ENCODE measurements around the gene UGT1A6. TPM values are rescaled to one million over a fixed set of nuclear protein-coding genes. Genes with fewer than 3 reads are reported as not detected.

UGT1A6 gene
- total RNA-seq, 2 donors from 2014 or later: not detected

- peaks cover 7% of the 10 kb centered on the region for H3K27me3 Mint-ChIP-seq (ENCODE audit: insufficient read depth)
- H3K4me1 Mint-ChIP-seq: no peaks in the 10 kb centered on the region
- no peak overlapping the region for H3K27ac Mint-ChIP-seq
- no peak overlapping the region for H3K9ac ChIP-seq (ENCODE audit: extremely low read depth, low read length, poor library complexity, severe bottlenecking)
- H3K4me1 ChIP-seq (ENCODE audit: control insufficient read depth, insufficient read depth, low read length): no peaks in the 10 kb centered on the region
- no peak for DNase-seq
- H3K36me3 Mint-ChIP-seq (ENCODE audit: low read depth): no peaks in the 10 kb centered on the region
- TF ChIP-seq CTCF (conservative IDR thresholded peaks at IDR 0.05): no peak
- no peak overlapping the region for H3K4me3 Mint-ChIP-seq
- no peaks in the 10 kb centered on the region for H3K36me3 ChIP-seq (ENCODE audit: control insufficient read depth, insufficient read depth, low read length)
- H3K27me3 ChIP-seq (ENCODE audit: control insufficient read depth, insufficient read depth, low read length, poor library complexity, severe bottlenecking): no peaks in the 10 kb centered on the region
- peaks cover 15% of the 10 kb centered on the region for H3K9me3 ChIP-seq (ENCODE audit: control insufficient read depth, low read length)
- H3K27ac ChIP-seq (ENCODE audit: low read depth, low read length): no peak overlapping the region
- H3K9me3 Mint-ChIP-seq: peaks cover 27% of the 10 kb centered on the region
- 95 to 96% methylated on average over 29 to 42 of the region's 44 CpGs for WGBS, 2 experiments (ENCODE audit: insufficient coverage in 1 of 2, insufficient read length in 1 of 2)
- no peak overlapping the region for H3K4me3 ChIP-seq (ENCODE audit: low read length)
Observed at GRCh38 chr2:233754872-233755611, 62.4 kb downstream of the UGT1A6 start.

GRCh38 chr2:233756429-233757081 is 63.9 kb downstream of the UGT1A6 start:
- TF ChIP-seq CTCF (conservative IDR thresholded peaks at IDR 0.05): no peak
- DNase-seq: no peak
- no peak overlapping the region for H3K4me3 ChIP-seq (ENCODE audit: low read length)
- H3K4me1 ChIP-seq (ENCODE audit: control insufficient read depth, insufficient read depth, low read length): no peaks in the 10 kb centered on the region
- peaks cover under 1% of the 10 kb centered on the region for H3K9me3 ChIP-seq (ENCODE audit: control insufficient read depth, low read length)
- H3K27me3 ChIP-seq (ENCODE audit: control insufficient read depth, insufficient read depth, low read length, poor library complexity, severe bottlenecking): no peaks in the 10 kb centered on the region
- Mint-ChIP-seq H3K4me3 (no peak overlapping the region), H3K27me3 (ENCODE audit: insufficient read depth) (peaks cover 6% of the 10 kb centered on the region), H3K9me3 (peaks cover 13% of the 10 kb centered on the region), H3K4me1 (no peaks in the 10 kb centered on the region), H3K36me3 (ENCODE audit: low read depth) (no peaks in the 10 kb centered on the region), H3K27ac (no peak overlapping the region)
- no peak overlapping the region for H3K9ac ChIP-seq (ENCODE audit: extremely low read depth, low read length, poor library complexity, severe bottlenecking)
- H3K36me3 ChIP-seq (ENCODE audit: control insufficient read depth, insufficient read depth, low read length): no peaks in the 10 kb centered on the region
- WGBS, 2 experiments (ENCODE audit: insufficient coverage in 1 of 2, insufficient read length in 1 of 2): 60 to 94% methylated on average over 1 to 7 of the region's 7 CpGs
- H3K27ac ChIP-seq (ENCODE audit: low read depth, low read length): no peak overlapping the region

- H3K9me3 ChIP-seq (ENCODE audit: control insufficient read depth, low read length): no peaks in the 10 kb centered on the region
- H3K9ac ChIP-seq (ENCODE audit: extremely low read depth, low read length, poor library complexity, severe bottlenecking): no peak overlapping the region
- H3K27me3 ChIP-seq (ENCODE audit: control insufficient read depth, insufficient read depth, low read length, poor library complexity, severe bottlenecking): peaks cover under 1% of the 10 kb centered on the region
- Mint-ChIP-seq H3K27me3 (ENCODE audit: insufficient read depth) (peaks cover 4% of the 10 kb centered on the region), H3K36me3 (ENCODE audit: low read depth) (no peaks in the 10 kb centered on the region), H3K4me3 (no peak overlapping the region), H3K9me3 (no peaks in the 10 kb centered on the region), H3K27ac (no peak overlapping the region), H3K4me1 (no peaks in the 10 kb centered on the region)
- no peak for DNase-seq
- no peak overlapping the region for H3K4me3 ChIP-seq (ENCODE audit: low read length)
- no peaks in the 10 kb centered on the region for H3K4me1 ChIP-seq (ENCODE audit: control insufficient read depth, insufficient read depth, low read length)
- H3K27ac ChIP-seq (ENCODE audit: low read depth, low read length): no peak overlapping the region
- no peaks in the 10 kb centered on the region for H3K36me3 ChIP-seq (ENCODE audit: control insufficient read depth, insufficient read depth, low read length)
- TF ChIP-seq CTCF (conservative IDR thresholded peaks at IDR 0.05): no peak
Observed at GRCh38 chr2:233758141-233758540, 65.5 kb downstream of the UGT1A6 start.
